GM23338 (cell line): ENCODE data around the gene EIF2B5. TPM values are rescaled to one million over a fixed set of nuclear protein-coding genes. Genes with fewer than 3 reads are reported as not detected.

Source experiments
- ATAC-seq: fragments of 200-7000 bp; cut with Tn5 transposase; 3 replicates; pipeline ENCODE4 v1.9.1; 2020
- DNase-seq: peaks from one replicate; pipeline ENCODE4 v3.0.0-alpha.2; 2015; ENCODE audit warnings: low spot score
- H2AFZ ChIP-seq: fragments of 200-600 bp; sonication (generic); 2 replicates; pipeline ENCODE4 v1.8.0; 2016; ENCODE audit warnings: antibody characterized with exemption, mild to moderate bottlenecking, moderate library complexity
- H3F3A ChIP-seq: fragments of 200-600 bp; sonication (generic); replicated peaks from 2 replicates; pipeline ENCODE4 v1.8.0; 2017; ENCODE audit warnings: antibody characterized with exemption, mixed run types, low read depth
- H3K27ac ChIP-seq: fragments of 200-600 bp; sonication (generic); 2 replicates; pipeline ENCODE4 v1.6.1; 2016; ENCODE audit warnings: low read depth
- H3K27me3 ChIP-seq: fragments of 200-600 bp; sonication (generic); 2 replicates; pipeline ENCODE4 v1.8.0; 2016; ENCODE audit warnings: mild to moderate bottlenecking, mixed run types, moderate library complexity; ENCODE audit not compliant: insufficient read depth
- H3K36me3 ChIP-seq: fragments of 200-600 bp; sonication (generic); 2 replicates; pipeline ENCODE4 v1.8.0; 2016; ENCODE audit warnings: mild to moderate bottlenecking; ENCODE audit not compliant: insufficient read depth
- H3K4me1 ChIP-seq: fragments of 200-600 bp; sonication (generic); 2 replicates; pipeline ENCODE4 v1.8.0; 2016; ENCODE audit warnings: mild to moderate bottlenecking, moderate library complexity; ENCODE audit not compliant: insufficient read depth
- H3K4me2 ChIP-seq: fragments of 200-600 bp; sonication (generic); 2 replicates; pipeline ENCODE4 v1.7.1; 2017; ENCODE audit warnings: mixed run types
- H3K4me3 ChIP-seq: fragments of 200-600 bp; sonication (generic); 2 replicates; pipeline ENCODE4 v1.6.1; 2016; ENCODE audit warnings: mixed run types
- H3K79me2 ChIP-seq: fragments of 200-600 bp; sonication (generic); replicated peaks from 2 replicates; pipeline ENCODE4 v1.8.0; 2017; ENCODE audit warnings: mild to moderate bottlenecking; ENCODE audit not compliant: insufficient read depth
- H3K9me2 ChIP-seq: fragments of 200-600 bp; sonication (generic); 2 replicates; pipeline ENCODE4 v1.8.0; 2017; ENCODE audit not compliant: insufficient read depth
- H4K20me1 ChIP-seq: fragments of 200-600 bp; sonication (generic); replicated peaks from 2 replicates; pipeline ENCODE4 v1.8.0; 2017; ENCODE audit warnings: mild to moderate bottlenecking; ENCODE audit not compliant: insufficient read depth
- H3K27ac Mint-ChIP-seq: 2 replicates; pipeline ENCODE4 v1.8.0; 2020; ENCODE audit warnings: inconsistent platforms, mild to moderate bottlenecking, moderate library complexity, mixed read lengths
- H3K27me3 Mint-ChIP-seq: 3 replicates; pipeline ENCODE4 v1.8.0; 2022; ENCODE audit warnings: low read depth, mild to moderate bottlenecking, moderate library complexity, mixed read lengths, inconsistent platforms; ENCODE audit not compliant: insufficient read depth, poor library complexity
- H3K36me3 Mint-ChIP-seq: 3 replicates; pipeline ENCODE4 v1.8.0; 2021; ENCODE audit warnings: low read depth, mild to moderate bottlenecking, inconsistent platforms, moderate library complexity, mixed read lengths
- H3K4me1 Mint-ChIP-seq: 3 replicates; pipeline ENCODE4 v1.8.0; 2020; ENCODE audit warnings: mild to moderate bottlenecking, inconsistent platforms, mixed read lengths
- H3K4me3 Mint-ChIP-seq: 3 replicates; pipeline ENCODE4 v1.8.0; 2021; ENCODE audit warnings: moderate library complexity, mild to moderate bottlenecking, inconsistent platforms, mixed read lengths
- H3K9me3 Mint-ChIP-seq: 3 replicates; pipeline ENCODE4 v1.8.0; 2020; ENCODE audit warnings: moderate library complexity, mild to moderate bottlenecking, inconsistent platforms, mixed read lengths
- EZH2phosphoT487 ChIP-seq: fragments of 200-600 bp; sonication (generic); IDR thresholded peaks from one replicate; pipeline ENCODE4 v1.8.1; 2018; ENCODE audit warnings: antibody characterized with exemption; ENCODE audit not compliant: unreplicated experiment
- JUNB ChIP-seq: IDR thresholded peaks from one replicate; pipeline ENCODE4 v1.6.1; 2016; ENCODE audit warnings: antibody characterized with exemption; ENCODE audit not compliant: unreplicated experiment
- NANOG ChIP-seq: IDR thresholded peaks from 2 replicates; pipeline ENCODE4 v1.6.1; 2016; ENCODE audit warnings: antibody characterized with exemption, borderline replicate concordance
- POLR2AphosphoS5 ChIP-seq: IDR thresholded peaks from 2 replicates; pipeline ENCODE4 v1.6.1; 2016; ENCODE audit warnings: antibody characterized with exemption, low read depth
- ZNF331 ChIP-seq: fragments of 250-450 bp; sonication (Bioruptor Pico); IDR thresholded peaks from 2 replicates; pipeline ENCODE4 v1.5.0; 2020; ENCODE audit warnings: low read depth, mild to moderate bottlenecking, moderate library complexity
- polyA plus RNA-seq: library from polyadenylated mRNA; unstranded; fragments of >200 nt; fragmentation: Nextera tagmentation; extraction: Ambion mirVana; gene quantifications from 2 replicates; pipeline ENCODE4 v1.2.1, GENCODE V29; 2016
- total RNA-seq: library from RNA; depleted of rRNA; stranded (reverse); fragments of >200 nt; shearing (Covaris generic); gene quantifications from 2 replicates; pipeline ENCODE4 v1.2.3, GENCODE V29; 2014
- TF ChIP-seq, protein P1 (sequence below): fragments of 250-450 bp; sonication (Bioruptor Pico); IDR thresholded peaks from 2 replicates; pipeline ENCODE4 v1.5.0; 2020; ENCODE audit warnings: mild to moderate bottlenecking, moderate library complexity
- TF ChIP-seq, protein P2 (sequence below): IDR thresholded peaks from 2 replicates; pipeline ENCODE4 v1.6.1; 2016; ENCODE audit warnings: antibody characterized with exemption
- TF ChIP-seq, protein P3 (sequence below), 2 experiments: fragments of 200-600 bp in 1 of 2; sonication (generic) in 1 of 2; conservative IDR thresholded peaks; 2 replicates each; pipeline versions ENCODE4 v1.5.1 to v1.6.1; 2016 to 2017; ENCODE audit warnings: antibody characterized with exemption in 2 of 2, low read depth in 2 of 2, mild to moderate bottlenecking in 2 of 2, moderate library complexity in 1 of 2
- TF ChIP-seq, protein P4 (sequence below): IDR thresholded peaks from one replicate; pipeline ENCODE4 v1.6.1; 2018; ENCODE audit warnings: antibody characterized with exemption; ENCODE audit not compliant: unreplicated experiment

The EIF2B5 gene
- total and polyA plus RNA-seq, 2 experiments from 2014 or later = 26.4 to 43.3 TPM

DNA sequence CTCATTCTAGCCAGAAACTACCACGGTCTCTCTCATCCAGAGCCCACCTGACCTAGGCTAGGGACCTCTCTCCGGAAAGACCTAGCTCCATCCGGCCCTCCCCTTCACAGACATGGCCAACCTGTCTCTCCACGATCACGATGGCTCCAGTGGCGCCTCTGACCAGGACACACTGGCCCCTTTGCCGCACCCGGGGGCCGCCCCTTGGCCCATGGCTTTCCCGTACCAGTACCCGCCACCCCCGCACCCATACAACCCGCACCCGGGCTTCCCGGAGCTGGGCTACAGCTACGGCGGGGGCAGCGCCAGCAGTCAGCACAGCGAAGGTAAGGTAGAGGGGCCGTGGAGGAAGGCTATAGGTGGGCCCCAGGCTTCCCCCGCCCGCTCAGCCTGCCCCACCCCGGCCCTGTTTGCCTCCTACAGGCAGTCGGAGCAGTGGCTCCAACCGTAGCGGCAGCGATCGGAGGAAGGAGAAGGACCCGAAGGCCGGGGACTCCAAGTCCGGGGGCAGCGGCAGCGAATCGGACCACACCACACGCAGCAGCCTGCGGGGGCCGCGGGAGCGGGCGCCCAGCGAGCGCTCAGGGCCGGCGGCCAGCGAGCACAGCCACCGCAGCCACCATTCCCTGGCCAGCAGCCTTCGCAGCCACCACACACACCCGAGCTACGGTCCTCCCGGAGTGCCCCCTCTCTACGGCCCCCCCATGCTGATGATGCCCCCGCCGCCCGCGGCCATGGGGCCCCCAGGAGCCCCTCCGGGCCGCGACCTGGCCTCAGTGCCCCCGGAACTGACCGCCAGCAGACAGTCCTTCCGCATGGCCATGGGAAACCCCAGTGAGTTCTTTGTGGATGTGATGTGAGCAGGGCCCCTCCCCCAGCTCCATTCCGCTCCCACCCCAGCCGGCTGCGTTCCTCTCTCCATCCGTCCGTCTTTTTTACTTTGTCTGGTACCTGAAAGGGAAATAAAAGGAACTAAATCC is 35.0 kb downstream of the EIF2B5 start (continued):
- TF ChIP-seq, protein P1, sequence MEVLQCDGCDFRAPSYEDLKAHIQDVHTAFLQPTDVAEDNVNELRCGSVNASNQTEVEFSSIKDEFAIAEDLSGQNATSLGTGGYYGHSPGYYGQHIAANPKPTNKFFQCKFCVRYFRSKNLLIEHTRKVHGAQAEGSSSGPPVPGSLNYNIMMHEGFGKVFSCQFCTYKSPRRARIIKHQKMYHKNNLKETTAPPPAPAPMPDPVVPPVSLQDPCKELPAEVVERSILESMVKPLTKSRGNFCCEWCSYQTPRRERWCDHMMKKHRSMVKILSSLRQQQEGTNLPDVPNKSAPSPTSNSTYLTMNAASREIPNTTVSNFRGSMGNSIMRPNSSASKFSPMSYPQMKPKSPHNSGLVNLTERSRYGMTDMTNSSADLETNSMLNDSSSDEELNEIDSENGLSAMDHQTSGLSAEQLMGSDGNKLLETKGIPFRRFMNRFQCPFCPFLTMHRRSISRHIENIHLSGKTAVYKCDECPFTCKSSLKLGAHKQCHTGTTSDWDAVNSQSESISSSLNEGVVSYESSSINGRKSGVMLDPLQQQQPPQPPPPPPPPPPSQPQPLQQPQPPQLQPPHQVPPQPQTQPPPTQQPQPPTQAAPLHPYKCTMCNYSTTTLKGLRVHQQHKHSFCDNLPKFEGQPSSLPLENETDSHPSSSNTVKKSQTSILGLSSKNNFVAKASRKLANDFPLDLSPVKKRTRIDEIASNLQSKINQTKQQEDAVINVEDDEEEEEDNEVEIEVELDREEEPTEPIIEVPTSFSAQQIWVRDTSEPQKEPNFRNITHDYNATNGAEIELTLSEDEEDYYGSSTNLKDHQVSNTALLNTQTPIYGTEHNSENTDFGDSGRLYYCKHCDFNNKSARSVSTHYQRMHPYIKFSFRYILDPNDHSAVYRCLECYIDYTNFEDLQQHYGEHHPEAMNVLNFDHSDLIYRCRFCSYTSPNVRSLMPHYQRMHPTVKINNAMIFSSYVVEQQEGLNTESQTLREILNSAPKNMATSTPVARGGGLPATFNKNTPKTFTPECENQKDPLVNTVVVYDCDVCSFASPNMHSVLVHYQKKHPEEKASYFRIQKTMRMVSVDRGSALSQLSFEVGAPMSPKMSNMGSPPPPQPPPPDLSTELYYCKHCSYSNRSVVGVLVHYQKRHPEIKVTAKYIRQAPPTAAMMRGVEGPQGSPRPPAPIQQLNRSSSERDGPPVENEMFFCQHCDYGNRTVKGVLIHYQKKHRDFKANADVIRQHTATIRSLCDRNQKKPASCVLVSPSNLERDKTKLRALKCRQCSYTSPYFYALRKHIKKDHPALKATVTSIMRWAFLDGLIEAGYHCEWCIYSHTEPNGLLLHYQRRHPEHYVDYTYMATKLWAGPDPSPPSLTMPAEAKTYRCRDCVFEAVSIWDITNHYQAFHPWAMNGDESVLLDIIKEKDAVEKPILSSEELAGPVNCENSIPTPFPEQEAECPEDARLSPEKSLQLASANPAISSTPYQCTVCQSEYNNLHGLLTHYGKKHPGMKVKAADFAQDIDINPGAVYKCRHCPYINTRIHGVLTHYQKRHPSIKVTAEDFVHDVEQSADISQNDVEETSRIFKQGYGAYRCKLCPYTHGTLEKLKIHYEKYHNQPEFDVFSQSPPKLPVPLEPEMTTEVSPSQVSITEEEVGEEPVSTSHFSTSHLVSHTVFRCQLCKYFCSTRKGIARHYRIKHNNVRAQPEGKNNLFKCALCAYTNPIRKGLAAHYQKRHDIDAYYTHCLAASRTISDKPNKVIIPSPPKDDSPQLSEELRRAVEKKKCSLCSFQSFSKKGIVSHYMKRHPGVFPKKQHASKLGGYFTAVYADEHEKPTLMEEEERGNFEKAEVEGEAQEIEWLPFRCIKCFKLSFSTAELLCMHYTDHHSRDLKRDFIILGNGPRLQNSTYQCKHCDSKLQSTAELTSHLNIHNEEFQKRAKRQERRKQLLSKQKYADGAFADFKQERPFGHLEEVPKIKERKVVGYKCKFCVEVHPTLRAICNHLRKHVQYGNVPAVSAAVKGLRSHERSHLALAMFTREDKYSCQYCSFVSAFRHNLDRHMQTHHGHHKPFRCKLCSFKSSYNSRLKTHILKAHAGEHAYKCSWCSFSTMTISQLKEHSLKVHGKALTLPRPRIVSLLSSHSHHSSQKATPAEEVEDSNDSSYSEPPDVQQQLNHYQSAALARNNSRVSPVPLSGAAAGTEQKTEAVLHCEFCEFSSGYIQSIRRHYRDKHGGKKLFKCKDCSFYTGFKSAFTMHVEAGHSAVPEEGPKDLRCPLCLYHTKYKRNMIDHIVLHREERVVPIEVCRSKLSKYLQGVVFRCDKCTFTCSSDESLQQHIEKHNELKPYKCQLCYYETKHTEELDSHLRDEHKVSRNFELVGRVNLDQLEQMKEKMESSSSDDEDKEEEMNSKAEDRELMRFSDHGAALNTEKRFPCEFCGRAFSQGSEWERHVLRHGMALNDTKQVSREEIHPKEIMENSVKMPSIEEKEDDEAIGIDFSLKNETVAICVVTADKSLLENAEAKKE = no peak
- TF ChIP-seq ZNF331 = no peak
- no peak for TF ChIP-seq EZH2phosphoT487
- TF ChIP-seq, protein P2, sequence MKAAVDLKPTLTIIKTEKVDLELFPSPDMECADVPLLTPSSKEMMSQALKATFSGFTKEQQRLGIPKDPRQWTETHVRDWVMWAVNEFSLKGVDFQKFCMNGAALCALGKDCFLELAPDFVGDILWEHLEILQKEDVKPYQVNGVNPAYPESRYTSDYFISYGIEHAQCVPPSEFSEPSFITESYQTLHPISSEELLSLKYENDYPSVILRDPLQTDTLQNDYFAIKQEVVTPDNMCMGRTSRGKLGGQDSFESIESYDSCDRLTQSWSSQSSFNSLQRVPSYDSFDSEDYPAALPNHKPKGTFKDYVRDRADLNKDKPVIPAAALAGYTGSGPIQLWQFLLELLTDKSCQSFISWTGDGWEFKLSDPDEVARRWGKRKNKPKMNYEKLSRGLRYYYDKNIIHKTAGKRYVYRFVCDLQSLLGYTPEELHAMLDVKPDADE = no peak

DNA sequence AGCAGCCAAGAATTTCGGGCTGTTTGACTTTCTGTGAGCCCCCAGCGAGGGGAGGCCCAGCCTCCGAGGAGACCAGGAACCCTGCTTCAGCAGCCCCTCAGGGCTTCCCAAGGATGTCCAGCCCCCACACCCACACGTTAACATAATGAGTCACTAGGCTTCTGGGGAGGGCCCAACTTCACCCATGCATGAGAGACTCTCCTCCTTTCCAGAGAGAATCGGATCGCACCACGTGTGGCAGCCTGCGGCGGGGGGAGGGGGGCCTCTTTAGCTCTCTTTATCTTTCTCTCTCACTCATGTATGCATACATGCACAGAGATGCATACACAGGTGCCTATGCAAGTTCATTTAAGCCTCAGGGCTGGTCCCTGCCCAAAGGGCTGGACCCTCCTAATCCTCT is 36.4 kb downstream of the EIF2B5 start:
- H3K4me1 ChIP-seq = peaks cover 8% of the 10 kb centered on the region
- H3K27me3 ChIP-seq = no peaks in the 10 kb centered on the region
- 0 out of 2 replicates have a peak, but pooled peaks cover 4% of the 10 kb centered on the region for H4K20me1 ChIP-seq
- H3K9me2 ChIP-seq = no peaks in the 10 kb centered on the region
- peaks cover 21% of the 10 kb centered on the region for H3K4me1 Mint-ChIP-seq
- no peak overlapping the region for H3K27ac ChIP-seq
- no peak overlapping the region for H3K4me2 ChIP-seq
- no peak overlapping the region; the same call in 1 of the 2 replicates for H3K27ac Mint-ChIP-seq
- H3K36me3 ChIP-seq = no peaks in the 10 kb centered on the region
- ATAC-seq (no peak), DNase-seq (no peak)
- peaks cover 14% of the 10 kb centered on the region for H3K79me2 ChIP-seq
- 0 out of 2 replicates have a peak, but pooled peaks cover 4% of the 10 kb centered on the region for H3F3A ChIP-seq
- H3K36me3 Mint-ChIP-seq = peaks cover 35% of the 10 kb centered on the region
- no peaks in the 10 kb centered on the region for H3K9me3 Mint-ChIP-seq
- no peak overlapping the region for H3K4me3 Mint-ChIP-seq
- H3K4me3 ChIP-seq = no peak overlapping the region
- no peak overlapping the region for H2AFZ ChIP-seq
- peaks cover 5% of the 10 kb centered on the region for H3K27me3 Mint-ChIP-seq
- TF ChIP-seq NANOG (no peak), JUNB (no peak), POLR2AphosphoS5 (no peak)
- TF ChIP-seq, protein P3, sequence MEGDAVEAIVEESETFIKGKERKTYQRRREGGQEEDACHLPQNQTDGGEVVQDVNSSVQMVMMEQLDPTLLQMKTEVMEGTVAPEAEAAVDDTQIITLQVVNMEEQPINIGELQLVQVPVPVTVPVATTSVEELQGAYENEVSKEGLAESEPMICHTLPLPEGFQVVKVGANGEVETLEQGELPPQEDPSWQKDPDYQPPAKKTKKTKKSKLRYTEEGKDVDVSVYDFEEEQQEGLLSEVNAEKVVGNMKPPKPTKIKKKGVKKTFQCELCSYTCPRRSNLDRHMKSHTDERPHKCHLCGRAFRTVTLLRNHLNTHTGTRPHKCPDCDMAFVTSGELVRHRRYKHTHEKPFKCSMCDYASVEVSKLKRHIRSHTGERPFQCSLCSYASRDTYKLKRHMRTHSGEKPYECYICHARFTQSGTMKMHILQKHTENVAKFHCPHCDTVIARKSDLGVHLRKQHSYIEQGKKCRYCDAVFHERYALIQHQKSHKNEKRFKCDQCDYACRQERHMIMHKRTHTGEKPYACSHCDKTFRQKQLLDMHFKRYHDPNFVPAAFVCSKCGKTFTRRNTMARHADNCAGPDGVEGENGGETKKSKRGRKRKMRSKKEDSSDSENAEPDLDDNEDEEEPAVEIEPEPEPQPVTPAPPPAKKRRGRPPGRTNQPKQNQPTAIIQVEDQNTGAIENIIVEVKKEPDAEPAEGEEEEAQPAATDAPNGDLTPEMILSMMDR (conservative IDR thresholded peaks at IDR 0.05; ENCODE audit: low read depth in 2 of 2) = no peak
- TF ChIP-seq, protein P2 = no peak
- TF ChIP-seq, protein P4, sequence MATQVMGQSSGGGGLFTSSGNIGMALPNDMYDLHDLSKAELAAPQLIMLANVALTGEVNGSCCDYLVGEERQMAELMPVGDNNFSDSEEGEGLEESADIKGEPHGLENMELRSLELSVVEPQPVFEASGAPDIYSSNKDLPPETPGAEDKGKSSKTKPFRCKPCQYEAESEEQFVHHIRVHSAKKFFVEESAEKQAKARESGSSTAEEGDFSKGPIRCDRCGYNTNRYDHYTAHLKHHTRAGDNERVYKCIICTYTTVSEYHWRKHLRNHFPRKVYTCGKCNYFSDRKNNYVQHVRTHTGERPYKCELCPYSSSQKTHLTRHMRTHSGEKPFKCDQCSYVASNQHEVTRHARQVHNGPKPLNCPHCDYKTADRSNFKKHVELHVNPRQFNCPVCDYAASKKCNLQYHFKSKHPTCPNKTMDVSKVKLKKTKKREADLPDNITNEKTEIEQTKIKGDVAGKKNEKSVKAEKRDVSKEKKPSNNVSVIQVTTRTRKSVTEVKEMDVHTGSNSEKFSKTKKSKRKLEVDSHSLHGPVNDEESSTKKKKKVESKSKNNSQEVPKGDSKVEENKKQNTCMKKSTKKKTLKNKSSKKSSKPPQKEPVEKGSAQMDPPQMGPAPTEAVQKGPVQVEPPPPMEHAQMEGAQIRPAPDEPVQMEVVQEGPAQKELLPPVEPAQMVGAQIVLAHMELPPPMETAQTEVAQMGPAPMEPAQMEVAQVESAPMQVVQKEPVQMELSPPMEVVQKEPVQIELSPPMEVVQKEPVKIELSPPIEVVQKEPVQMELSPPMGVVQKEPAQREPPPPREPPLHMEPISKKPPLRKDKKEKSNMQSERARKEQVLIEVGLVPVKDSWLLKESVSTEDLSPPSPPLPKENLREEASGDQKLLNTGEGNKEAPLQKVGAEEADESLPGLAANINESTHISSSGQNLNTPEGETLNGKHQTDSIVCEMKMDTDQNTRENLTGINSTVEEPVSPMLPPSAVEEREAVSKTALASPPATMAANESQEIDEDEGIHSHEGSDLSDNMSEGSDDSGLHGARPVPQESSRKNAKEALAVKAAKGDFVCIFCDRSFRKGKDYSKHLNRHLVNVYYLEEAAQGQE = no peak
